ENCODE measurements around the gene ASPA.
"Not testable (repeated sequence)": the region's sequence is repeated elsewhere in the genome, so short reads cannot be mapped to it uniquely, and the experiment has no call there.

- TF ChIP-seq POLR2A, CTCF, EP300 (IDR thresholded peaks at IDR 0.05): not testable (repeated sequence)
Observed at GRCh38 chr17:3514167-3514566, 38.4 kb downstream of the ASPA start.

All from tibial nerve (tissue), 4 donors.